GM19328 (cell line): ENCODE results near the gene BMP2K.
"Not testable (repeated sequence)": the region's sequence is repeated elsewhere in the genome, so short reads cannot be mapped to it uniquely, and the experiment has no call there.

Experiments used
- ATAC-seq: cut with Tn5 transposase; IDR thresholded peaks from one replicate; pipeline ENCODE4 v1.9.1; 2021; ENCODE audit warnings: mild to moderate bottlenecking, moderate library complexity; ENCODE audit not compliant: unreplicated experiment

BMP2K gene

DNA sequence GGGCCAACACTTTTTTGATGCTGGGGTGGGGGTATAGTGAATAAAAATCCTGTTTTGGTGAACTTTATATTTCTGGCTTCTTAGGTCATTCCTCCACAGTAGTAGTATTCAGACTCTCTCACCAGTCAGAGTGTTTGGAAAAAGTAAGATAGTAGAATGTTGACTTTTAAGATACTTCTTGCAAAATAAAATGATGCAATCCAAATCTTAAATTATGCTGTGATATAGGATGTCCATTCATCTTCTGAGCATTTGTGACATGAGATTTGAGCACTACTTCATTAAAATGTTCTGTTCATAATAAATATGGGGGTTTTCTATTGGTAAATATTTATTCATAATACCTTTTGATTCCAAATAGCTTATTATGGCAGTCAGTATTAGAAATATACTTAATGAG lies 70.1 kb downstream of the BMP2K start:
- ATAC-seq = no peak

DNA sequence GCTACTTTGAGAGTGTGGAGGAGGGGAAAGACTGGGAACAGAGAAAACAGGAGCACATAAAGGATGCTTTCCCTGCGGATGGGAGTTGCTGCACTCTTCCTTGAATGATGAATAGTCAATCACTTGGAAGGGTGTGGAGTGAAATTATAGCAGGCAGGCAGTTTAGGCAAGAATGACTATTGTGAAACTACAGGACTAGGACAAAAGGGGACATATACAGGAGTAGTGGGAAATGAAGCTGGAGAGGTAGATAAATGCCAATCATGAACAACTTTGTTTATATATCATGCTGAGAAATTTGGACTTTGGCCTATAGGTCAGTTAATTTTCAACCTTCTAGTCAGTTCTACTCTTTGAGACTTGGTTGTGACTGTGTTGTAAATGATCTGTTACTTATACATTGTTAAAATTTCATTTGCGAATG lies 86.2 kb downstream of the BMP2K start:
- no peak for ATAC-seq

DNA sequence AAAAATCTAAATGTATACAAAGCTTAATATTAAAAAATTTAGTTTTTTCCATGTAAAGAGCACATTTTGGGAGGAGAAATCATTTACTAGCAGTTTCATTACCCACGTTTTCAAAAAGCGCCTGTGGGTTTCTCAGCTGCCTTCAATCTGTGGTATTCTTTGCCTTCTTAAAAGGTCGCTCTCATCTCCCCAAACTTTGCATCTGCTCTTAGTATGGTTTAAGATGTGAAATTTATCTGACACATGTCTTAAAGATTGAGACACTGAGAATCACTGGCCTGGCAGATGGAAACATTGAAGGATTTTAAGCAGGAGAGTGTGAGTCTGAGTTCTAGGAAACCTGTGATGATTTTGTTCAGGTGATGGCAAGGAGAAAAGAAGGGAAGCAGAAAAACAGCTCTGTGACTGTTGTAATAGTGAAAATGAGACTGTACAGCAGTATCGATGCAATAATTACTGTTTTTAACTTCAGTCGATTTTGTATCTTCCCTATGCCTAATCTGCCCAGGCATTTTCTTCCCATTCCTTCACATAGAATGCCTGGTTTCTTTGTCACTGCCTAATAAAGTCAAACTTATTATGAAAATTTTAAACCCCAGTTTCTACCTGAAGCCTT lies 87.2 kb downstream of the BMP2K start:
- no peak for ATAC-seq

DNA sequence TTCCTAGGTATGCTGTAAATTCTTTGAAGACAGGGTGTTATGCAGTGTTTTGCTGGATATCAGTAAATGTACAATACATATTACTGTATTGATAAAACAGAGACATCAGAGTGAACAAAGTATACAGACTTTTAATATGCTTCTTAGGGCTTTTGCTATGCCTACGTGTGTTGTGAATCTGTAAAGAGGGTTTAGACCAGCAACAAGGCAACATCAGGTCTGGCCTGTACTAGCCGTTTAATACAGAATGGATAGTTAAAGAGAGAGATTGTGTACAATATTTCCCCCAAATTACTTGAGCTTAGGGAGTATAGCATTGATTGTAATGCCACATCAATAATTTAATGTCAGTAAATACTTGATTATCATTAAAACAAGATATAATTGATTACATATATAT lies 87.8 kb downstream of the BMP2K start:
- no peak for ATAC-seq

DNA sequence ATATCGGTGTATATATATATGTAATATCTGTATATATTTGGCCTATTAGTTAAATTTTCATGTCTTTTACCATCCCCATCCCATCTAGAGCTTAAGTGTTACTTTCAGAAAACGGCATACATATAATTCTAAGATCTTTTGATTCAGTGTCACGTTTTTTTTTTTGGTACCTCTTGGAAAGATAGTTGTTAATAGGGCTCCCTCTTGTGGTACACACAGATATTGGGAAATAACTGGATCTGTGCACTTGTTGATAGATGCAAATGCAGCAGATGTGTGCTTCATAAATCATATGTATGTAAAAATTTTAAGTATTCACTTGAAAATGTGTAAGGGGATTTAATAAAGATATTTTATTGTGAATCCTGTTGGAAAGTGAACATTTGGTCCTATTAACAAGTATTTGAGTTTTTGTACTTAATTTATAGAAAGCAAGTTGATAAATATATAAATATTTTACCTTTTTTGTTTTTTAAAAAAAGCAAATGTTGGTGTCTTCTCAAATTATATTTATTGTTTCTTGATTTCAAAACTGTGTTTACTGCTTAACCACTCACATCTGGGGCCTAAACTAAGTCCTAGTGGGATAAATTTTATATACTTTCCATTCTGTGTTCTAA lies 88.4 kb downstream of the BMP2K start:
- no peak for ATAC-seq

DNA sequence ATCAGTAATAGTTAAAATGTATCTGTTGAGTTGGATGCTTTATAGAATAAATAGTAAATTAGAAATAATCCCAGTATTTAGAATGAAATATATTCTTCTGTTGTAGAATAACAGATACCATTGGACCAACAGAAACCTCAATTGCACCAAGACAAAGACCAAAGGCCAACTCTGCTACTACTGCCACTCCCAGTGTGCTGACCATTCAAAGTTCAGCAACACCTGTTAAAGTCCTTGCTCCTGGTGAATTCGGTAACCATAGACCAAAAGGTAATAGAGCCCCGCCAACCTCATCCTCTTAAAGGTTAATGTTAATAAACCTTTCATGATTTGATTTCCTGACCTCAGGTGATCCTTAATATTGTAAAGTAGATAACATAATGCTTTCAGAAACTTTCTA lies 89.3 kb downstream of the BMP2K start:
- no peak for ATAC-seq

DNA sequence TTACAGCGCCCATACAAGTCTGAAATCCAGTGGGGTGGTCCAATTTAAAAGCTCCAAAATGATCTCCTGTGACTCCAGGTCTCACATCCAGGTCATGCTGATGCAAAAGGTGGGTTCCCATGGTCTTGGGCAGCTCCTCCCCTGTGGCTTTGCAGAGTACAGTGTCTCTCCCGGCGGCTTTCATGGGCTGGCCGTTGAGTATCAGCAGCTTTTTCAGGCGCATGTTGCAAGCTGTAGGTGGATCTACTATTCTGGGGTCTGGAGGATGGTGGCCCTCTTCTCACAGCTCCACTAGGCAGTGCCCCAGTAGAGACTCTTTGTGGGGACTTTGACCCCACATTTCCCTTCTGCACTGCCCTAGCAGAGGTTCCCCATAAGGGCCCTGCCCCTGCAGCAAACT lies 92.6 kb downstream of the BMP2K start:
- not testable (repeated sequence) for ATAC-seq

DNA sequence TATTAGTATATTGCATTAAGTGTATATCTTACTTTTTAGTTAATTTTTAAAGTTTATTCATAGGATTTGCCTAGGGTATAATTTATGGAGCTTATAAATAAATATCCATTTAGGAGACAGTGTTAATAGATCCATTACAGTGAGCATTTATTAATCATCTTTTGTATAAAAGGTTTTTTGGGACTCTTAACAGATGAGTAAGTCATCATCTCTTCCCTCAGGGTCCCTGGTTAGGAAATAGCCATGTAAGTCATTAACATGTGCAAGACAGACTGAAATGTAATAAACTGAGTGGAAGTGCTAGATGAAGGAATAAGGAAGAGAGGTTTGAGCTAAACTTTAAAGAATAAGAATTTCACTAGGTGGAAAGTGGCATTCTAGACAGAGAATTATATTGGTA lies 93.9 kb downstream of the BMP2K start:
- no peak for ATAC-seq

DNA sequence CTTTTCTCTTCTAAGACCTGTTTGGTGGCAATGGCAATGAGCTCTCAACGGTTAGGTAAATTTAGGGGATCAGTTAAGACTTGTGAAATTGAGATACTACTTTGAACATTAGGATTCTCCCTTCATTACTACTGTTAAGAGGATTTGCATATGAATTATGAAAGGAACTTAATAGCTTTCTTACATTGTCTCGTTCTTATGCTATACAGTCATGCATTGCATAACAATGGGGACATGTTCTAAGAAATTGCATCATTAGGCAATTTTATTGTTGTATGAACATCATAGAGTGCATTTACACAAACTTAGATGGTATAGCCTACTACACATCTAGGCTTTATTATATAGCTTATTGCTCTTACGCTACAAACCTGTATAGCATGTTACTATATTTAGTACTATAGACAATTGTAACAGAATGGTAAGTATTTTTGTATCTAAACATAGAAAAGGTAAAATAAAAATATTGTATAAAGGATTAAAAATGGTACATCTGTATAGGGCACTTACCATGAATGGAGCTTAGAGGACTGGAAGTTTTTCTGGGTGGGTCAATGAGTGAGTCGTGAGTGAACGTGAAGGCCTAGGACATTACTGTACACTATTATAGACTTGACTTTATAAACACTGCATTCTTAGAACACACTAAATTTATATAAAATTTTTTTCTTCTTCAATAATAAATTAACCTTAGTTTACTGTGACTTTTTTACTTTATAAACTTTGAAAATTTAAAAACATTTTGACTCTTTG lies 100.6 kb downstream of the BMP2K start:
- ATAC-seq = no peak

DNA sequence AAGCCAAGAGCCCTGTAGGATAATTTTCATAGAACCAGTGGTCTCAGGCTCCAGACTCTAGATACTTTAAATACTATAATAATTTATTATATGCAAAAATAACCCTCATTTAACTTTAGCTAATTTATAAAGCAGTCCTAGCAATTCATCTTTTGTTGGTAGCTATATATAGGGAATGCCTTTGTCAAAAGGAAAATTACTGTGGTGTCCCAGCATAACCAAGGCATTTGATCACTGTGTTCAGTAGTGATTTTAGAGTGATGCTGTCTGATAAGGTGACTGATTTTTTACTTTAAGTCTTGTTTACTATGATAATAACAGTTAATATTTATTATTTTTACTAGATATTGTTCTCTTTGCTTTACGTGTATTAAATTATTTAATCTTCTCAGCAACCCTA lies 101.9 kb downstream of the BMP2K start:
- no peak for ATAC-seq

DNA sequence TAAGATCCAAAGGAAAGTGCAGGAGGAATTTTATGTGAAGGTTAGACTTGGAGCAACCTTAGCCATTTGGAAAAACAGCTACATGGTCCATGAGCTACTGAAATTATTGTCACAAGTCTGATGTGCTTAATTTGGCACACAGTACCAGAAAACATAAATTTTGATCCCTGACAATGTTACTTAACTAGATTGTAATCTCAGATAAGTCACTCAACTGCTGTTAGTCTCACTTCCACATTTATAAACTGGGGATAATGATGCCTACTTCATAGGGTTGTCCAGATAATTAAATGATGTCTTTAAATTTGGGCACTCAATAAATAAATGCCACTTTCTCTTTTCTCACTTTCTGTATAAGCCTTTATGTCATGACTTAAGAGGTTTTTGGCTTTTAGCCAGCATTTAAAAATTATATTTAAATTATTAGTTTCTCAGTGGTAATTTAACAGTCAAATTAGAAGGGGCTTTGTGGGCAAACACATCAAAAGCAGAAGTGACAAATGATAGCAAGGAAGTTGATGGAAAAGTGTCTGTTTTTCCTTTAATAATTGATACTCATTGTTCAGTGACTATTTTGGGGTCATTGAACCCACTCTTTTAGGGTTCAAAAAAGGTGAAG lies 104.8 kb downstream of the BMP2K start:
- ATAC-seq = no peak

DNA sequence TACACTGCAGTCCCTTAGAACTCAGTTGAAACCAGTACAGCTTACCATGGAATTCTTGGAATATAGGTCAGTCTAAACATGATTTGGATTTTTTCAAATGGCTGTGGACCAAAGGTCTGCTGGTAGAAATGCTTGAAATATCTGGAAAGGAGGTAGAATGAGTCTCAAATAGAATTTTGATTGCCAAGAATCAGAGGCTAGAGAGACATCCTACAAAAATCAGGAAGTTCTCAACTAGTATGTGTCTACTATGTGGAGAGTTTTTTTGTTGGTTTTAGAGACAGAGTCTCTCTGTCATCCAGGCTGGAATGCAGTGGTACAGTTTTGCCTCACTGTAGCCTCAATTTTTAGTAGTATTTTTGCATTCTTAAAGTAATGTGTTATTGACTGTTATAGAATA lies 109.4 kb downstream of the BMP2K start:
- no peak for ATAC-seq

DNA sequence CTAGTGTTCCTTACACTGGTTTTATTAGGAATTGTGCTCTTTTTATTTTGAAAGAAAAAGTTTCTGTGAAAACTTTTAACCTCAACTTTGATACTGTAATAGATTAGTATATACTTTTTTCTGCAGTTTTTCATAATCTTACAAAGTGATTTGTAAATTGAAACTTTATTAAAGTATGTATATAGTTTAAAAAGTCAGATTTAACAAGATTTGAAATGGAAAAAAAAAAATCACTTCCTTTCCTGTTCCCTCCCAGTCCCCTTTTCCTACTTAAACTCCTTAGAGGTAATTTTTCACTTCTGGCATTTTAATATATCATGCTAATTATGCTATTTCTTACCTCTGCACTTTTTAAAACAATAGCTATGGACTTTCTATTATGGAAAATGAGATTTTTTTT lies 113.8 kb downstream of the BMP2K start:
- no peak for ATAC-seq

DNA sequence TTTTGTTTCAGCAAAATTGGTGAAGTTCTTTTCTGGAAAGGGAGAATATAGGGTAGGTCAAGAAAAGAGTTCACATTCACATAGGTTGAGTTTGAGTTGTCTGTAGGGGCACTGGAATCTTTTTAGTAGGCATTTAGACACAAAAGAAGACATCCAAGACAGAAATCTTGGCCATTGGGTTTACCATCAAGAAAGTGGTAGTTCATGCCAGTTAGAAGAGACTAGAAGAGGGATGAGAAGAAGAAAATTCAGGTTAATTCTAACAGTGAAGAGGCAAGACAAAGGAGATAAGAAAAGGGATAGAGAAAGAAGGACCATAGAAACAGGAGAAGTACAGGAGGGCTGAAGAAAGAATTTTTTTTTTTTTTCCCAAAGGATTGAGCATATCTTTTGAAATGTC lies 123.2 kb downstream of the BMP2K start:
- ATAC-seq = no peak

DNA sequence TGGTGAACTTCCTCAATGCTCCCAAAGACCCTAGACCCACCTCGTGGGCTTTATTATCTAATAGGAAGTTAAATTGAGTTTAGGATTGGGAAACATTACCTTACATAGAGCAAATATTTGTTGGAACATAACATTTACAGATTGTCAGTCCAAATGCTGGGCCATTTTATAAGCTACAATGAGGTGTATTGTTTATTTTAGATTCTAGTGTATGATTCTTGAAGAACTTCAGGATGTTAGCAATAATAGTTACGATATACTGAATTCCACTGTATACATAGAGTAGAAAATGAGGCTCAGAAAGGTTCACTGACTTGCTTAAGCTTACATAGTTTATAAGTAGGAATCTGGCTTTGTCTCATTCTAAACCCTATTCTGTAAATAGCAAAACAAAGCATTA lies 125.7 kb downstream of the BMP2K start:
- no peak for ATAC-seq

DNA sequence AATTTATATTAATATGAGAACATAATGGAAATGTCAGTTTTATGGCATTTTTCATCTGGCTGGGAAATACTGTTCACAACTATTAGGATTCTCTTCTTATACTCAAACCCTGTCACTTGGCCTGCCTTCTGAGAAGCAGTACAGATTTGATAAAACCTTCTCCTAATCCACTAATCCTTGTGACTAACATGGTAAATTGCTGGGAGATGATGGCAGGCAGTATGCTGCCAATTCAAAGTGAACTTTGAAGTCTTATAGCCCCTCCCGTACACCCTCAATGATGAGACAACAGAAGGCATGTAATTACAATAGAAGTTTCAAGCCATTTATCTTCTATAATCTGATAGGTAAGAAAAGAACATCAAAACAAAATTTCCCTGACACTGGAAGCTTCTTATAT lies 126.1 kb downstream of the BMP2K start:
- ATAC-seq = no peak

DNA sequence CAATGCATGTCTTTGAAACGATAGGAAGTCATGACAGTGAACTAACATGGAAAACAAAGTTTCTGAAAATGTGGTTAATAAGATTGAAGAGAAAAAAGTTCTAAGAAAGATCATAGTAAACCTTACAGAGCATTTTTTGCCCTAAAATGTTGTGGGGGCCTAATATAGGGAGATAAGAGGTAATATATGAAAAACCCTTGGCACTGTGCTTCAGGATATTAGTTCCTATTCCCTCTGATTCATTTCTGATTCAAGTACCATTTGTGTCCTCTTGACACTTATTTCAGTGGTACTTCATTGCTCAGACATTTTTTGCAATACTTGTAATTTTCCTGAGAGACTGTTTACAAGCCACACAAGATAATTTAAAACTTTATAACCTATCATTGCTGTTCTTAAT lies 128.0 kb downstream of the BMP2K start:
- ATAC-seq = no peak

DNA sequence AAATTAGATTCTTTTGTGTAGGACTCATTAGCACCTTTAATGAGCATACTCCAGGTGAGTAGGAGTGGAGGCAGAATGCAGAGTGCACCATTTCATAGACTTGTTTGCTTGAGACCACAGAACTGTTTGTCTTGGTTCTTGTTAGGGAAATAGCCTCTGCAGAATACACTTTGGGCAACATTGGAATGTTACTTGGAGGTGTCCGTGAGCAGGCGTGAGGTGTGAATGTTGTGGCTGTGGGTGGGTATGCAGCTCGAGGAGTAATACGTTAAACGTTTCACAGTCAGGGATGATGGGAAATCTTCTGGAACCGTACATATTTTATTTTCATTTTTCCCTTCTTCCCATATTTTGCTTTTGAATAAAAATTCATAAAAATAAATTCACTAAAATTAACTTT lies 131.5 kb downstream of the BMP2K start:
- ATAC-seq = no peak

DNA sequence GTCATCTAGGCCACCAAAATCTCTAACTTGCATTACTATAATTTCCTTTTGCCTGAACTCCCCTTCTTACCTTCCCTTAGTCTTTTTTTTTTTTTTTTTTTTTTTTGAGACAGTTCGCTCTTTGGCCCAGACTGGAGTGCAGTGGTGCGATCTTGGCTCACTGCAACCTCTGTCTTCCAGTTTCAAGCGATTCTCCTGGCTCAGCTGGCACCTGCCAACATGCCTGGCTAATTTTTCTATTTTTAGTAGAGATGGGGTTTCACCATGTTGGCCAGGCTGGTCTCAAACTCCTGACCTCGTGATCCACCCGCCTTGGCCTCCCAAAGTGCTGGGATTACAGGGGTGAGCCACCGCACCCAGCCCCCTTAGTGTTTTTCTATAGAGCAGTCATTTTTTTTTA lies 132.8 kb downstream of the BMP2K start:
- ATAC-seq = not testable (repeated sequence)

DNA sequence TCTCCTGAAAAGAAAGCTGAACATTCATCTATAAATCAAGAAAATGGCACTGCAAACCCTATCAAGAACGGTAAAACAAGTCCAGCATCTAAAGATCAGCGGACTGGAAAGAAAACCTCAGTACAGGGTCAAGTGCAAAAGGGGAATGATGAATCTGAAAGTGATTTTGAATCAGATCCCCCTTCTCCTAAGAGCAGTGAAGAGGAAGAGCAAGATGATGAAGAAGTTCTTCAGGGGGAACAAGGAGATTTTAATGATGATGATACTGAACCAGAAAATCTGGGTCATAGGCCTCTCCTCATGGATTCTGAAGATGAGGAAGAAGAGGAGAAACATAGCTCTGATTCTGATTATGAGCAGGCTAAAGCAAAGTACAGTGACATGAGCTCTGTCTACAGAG lies 134.5 kb downstream of the BMP2K start:
- ATAC-seq = no peak

DNA sequence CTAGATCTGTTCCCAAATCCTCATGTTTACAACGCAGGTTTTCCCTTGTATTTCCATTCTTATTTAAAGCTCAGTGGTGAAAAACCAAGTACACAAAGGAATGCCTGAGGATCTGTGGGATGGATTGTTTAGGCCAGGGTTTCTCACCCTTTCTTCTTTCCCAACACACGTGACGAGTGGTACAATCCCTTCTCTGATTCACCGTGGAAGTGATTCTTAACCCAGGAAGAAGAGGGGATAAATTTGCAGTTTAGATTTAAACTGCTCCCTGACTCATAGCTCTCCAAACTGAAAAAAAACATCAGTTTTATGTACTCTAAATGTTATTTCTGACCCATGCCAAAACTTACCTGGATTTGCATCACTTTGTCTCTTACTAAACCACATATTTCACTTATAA lies 146.1 kb downstream of the BMP2K start:
- ATAC-seq = no peak
